ENCODE data around the gene HNRNPCL1.
"Not testable (repeated sequence)": the region's sequence is repeated elsewhere in the genome, so short reads cannot be mapped to it uniquely, and the experiment has no call there.

DNA sequence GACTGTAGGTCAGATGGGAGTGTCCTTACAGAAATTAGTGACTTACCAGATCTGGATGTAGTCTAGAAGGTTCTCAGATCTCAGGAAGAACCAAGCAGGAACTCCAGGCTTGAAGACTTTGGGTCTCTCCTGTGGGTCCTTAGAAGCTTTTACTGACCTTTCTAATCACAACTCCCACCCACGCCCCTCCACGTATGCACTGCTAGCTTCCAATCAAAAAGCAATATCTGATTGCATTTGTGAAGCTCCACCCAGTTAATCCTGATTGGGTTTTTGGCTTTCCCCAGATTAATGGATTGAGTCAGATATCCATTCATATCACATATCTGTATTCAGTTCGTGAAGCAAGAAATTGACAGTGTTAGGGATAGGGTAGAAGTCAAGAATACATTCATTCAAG, 37.6 kb upstream of the HNRNPCL1 start, which contains the start of gene PRAMEF4:
- TF ChIP-seq EZH2 (IDR thresholded peaks at IDR 0.05; ENCODE audit: borderline replicate concordance, low read length): not testable (repeated sequence)
- TF ChIP-seq, protein P1, sequence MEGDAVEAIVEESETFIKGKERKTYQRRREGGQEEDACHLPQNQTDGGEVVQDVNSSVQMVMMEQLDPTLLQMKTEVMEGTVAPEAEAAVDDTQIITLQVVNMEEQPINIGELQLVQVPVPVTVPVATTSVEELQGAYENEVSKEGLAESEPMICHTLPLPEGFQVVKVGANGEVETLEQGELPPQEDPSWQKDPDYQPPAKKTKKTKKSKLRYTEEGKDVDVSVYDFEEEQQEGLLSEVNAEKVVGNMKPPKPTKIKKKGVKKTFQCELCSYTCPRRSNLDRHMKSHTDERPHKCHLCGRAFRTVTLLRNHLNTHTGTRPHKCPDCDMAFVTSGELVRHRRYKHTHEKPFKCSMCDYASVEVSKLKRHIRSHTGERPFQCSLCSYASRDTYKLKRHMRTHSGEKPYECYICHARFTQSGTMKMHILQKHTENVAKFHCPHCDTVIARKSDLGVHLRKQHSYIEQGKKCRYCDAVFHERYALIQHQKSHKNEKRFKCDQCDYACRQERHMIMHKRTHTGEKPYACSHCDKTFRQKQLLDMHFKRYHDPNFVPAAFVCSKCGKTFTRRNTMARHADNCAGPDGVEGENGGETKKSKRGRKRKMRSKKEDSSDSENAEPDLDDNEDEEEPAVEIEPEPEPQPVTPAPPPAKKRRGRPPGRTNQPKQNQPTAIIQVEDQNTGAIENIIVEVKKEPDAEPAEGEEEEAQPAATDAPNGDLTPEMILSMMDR (IDR thresholded peaks at IDR 0.05; ENCODE audit: low read length): not testable (repeated sequence)
